Measurements from ENCODE around the gene RABGAP1L. TPM values are rescaled to one million over a fixed set of nuclear protein-coding genes. Genes with fewer than 3 reads are reported as not detected.

RABGAP1L gene
- total and polyA plus RNA-seq, 11 donors, result 18.6 to 195 (median 98.4) TPM

DNA sequence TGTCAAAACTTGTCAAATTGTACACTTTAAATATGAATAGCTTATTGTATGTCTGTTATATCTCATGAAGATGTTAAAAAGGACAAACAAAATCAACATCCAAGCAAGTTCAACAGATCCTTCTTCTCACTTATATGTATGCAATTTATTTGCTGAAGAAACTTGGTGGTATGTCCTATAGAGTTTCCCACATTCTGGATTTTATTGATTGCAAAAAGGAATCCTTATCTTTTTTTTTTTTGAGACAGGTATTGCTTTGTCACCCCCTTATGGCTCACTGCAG is 5.6 kb upstream of the RABGAP1L start:
- intact Hi-C loops (cut with DNase I), result loop anchor here in 4 of 10 donors (10.0 kb wide), 4 partner anchors 129 to 679 kb away; partner anchors contain the start of genes GAS5 (in 1 of the 4), PRDX6 (in 1 of the 4), RC3H1 (in 1 of the 4) and ZBTB37 (in 1 of the 4)
- Histone ChIP-seq H3K9me3 (peaks cover 0 to 3% (median 0%) of the 10 kb centered on the region in 12 donors), H3K36me3 (no peaks in the 10 kb centered on the region), H3K27ac (no peak overlapping the region), H3K27me3 (no peaks in the 10 kb centered on the region), H3K4me1 (peaks cover 0 to 18% (median 5%) of the 10 kb centered on the region in 12 donors), H3K4me3 (no peak overlapping the region)
- DNase-seq, result no peak
- ATAC-seq, result no peak
- TF ChIP-seq, protein P1, sequence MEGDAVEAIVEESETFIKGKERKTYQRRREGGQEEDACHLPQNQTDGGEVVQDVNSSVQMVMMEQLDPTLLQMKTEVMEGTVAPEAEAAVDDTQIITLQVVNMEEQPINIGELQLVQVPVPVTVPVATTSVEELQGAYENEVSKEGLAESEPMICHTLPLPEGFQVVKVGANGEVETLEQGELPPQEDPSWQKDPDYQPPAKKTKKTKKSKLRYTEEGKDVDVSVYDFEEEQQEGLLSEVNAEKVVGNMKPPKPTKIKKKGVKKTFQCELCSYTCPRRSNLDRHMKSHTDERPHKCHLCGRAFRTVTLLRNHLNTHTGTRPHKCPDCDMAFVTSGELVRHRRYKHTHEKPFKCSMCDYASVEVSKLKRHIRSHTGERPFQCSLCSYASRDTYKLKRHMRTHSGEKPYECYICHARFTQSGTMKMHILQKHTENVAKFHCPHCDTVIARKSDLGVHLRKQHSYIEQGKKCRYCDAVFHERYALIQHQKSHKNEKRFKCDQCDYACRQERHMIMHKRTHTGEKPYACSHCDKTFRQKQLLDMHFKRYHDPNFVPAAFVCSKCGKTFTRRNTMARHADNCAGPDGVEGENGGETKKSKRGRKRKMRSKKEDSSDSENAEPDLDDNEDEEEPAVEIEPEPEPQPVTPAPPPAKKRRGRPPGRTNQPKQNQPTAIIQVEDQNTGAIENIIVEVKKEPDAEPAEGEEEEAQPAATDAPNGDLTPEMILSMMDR (IDR thresholded peaks at IDR 0.05), result no peak
- TF ChIP-seq POLR2A (IDR thresholded peaks at IDR 0.05), result no peak

DNA sequence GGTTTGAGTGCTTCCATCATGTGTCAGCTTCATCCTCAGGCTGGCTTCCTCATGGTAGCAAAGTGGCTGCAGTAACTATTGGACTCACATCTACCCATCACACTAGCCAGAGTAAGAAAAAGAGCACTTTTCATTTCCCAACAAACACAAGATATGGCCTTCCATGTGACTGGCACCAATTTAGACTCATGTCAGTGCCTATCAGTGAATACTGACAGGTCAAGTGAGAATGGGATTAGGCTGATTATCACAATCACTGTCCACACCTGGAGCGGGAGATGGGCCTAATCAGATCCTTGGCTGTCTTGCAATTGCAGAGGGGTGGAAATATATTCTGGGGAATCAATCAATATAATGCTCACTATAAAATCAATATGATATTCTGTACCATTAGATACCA is 2.9 kb upstream of the RABGAP1L start:
- Histone ChIP-seq H3K9me3 (no peaks in the 10 kb centered on the region), H3K27ac (no peak overlapping the region), H3K27me3 (no peaks in the 10 kb centered on the region), H3K4me3 (no peak overlapping the region), H3K4me1 (peaks cover 0 to 26% (median 7%) of the 10 kb centered on the region in 12 donors), H3K36me3 (no peaks in the 10 kb centered on the region)
- ATAC-seq (no peak), DNase-seq (no peak)
- intact Hi-C loops (cut with DNase I), result loop anchor here in 5 of 10 donors (5.0 to 10.0 kb wide), 9 partner anchors 39 to 682 kb away; partner anchors contain the start of genes RC3H1 (in 3 of the 5), PRDX6 (in 2 of the 5), GAS5 (in 1 of the 5) and ZBTB37 (in 1 of the 5)
- 66 to 93% (median 71%) methylated on average over 1 of the region's 1 CpG for WGBS, 4 donors
- TF ChIP-seq, protein P1 (IDR thresholded peaks at IDR 0.05), result no peak
- TF ChIP-seq POLR2A (IDR thresholded peaks at IDR 0.05), result no peak

- peaks cover 0 to 31% (median 13%) of the 10 kb centered on the region in 12 donors for H3K4me1 ChIP-seq
- H3K27me3 ChIP-seq, result no peaks in the 10 kb centered on the region
- no peaks in the 10 kb centered on the region for H3K9me3 ChIP-seq
- intact Hi-C loops (cut with DNase I), result loop anchor here in 5 of 10 donors (5.0 to 10.0 kb wide), 9 partner anchors 40 to 682 kb away; partner anchors contain the start of genes RC3H1 (in 3 of the 5), PRDX6 (in 2 of the 5), GAS5 (in 1 of the 5) and ZBTB37 (in 1 of the 5)
- ATAC-seq (no peak), DNase-seq (no peak)
- H3K36me3 ChIP-seq, result no peaks in the 10 kb centered on the region
- 82 to 92% (median 87%) methylated on average over 3 of the region's 3 CpGs for WGBS, 4 donors
- TF ChIP-seq, protein P1 (IDR thresholded peaks at IDR 0.05), result no peak
- no peak for TF ChIP-seq POLR2A (IDR thresholded peaks at IDR 0.05)
- H3K27ac ChIP-seq, result no peak overlapping the region
- H3K4me3 ChIP-seq, result no peak overlapping the region
Observed at GRCh38 chr1:174157157-174157806, 2.0 kb upstream of the RABGAP1L start.

GRCh38 chr1:174158767-174159251 is 511 bp upstream of the RABGAP1L start:
- Histone ChIP-seq H3K9me3 (no peaks in the 10 kb centered on the region), H3K27ac (peak overlapping the region; percentile 28 to 97 (median 93)), H3K27me3 (no peaks in the 10 kb centered on the region), H3K4me1 (peaks cover 0 to 28% (median 16%) of the 10 kb centered on the region in 12 donors), H3K36me3 (no peaks in the 10 kb centered on the region), H3K4me3 (peak overlapping the region; percentile 78 to 99 (median 92))
- TF ChIP-seq, protein P1 (IDR thresholded peaks at IDR 0.05), result no peak
- TF ChIP-seq POLR2A (IDR thresholded peaks at IDR 0.05), result no peak
- DNase-seq (no peak), ATAC-seq (no peak)
- 3 to 8% (median 4%) methylated on average over 12 to 23 of the region's 23 CpGs for WGBS, 4 donors
- intact Hi-C loops (cut with DNase I), result loop anchor here in 5 of 10 donors (5.0 to 10.0 kb wide), 9 partner anchors 42 to 684 kb away; partner anchors contain the start of genes RC3H1 (in 3 of the 5), PRDX6 (in 2 of the 5), GAS5 (in 1 of the 5) and ZBTB37 (in 1 of the 5)
